ENCODE results near the gene ZSWIM6.
"Not testable (repeated sequence)": the region's sequence is repeated elsewhere in the genome, so short reads cannot be mapped to it uniquely, and the experiment has no call there.

ZSWIM6 gene

GRCh38 chr5:61366497-61367240 is 34.6 kb downstream of the ZSWIM6 start:
- DNase-seq: no peak

- DNase-seq: no peak
These were observed 38.4 kb downstream of the ZSWIM6 start for GRCh38 chr5:61370506-61370905.

GRCh38 chr5:61371474-61371873 is 39.4 kb downstream of the ZSWIM6 start:
- no peak for DNase-seq

GRCh38 chr5:61379677-61380076 is 47.6 kb downstream of the ZSWIM6 start:
- no peak for DNase-seq

GRCh38 chr5:61381968-61382367 is 49.9 kb downstream of the ZSWIM6 start:
- DNase-seq: no peak

- no peak for DNase-seq
These were observed 53.6 kb downstream of the ZSWIM6 start for GRCh38 chr5:61385627-61386026.

- no peak for DNase-seq
These were observed 54.2 kb downstream of the ZSWIM6 start for GRCh38 chr5:61386045-61386800.

- no peak for DNase-seq
These were observed 57.6 kb downstream of the ZSWIM6 start for GRCh38 chr5:61389609-61390008.

GRCh38 chr5:61394078-61394704 is 62.1 kb downstream of the ZSWIM6 start:
- DNase-seq: no peak

GRCh38 chr5:61394793-61395192 is 62.7 kb downstream of the ZSWIM6 start:
- no peak for DNase-seq

- DNase-seq: no peak
These were observed 65.2 kb downstream of the ZSWIM6 start for GRCh38 chr5:61397238-61397637.

- no peak for DNase-seq
These were observed 65.9 kb downstream of the ZSWIM6 start for GRCh38 chr5:61397937-61398336.

- no peak for DNase-seq
These were observed 66.4 kb downstream of the ZSWIM6 start for GRCh38 chr5:61398440-61398839.

GRCh38 chr5:61399679-61400078 is 67.6 kb downstream of the ZSWIM6 start:
- no peak for DNase-seq

GRCh38 chr5:61401726-61402125 is 69.7 kb downstream of the ZSWIM6 start:
- DNase-seq: no peak

- DNase-seq: no peak
These were observed 70.3 kb downstream of the ZSWIM6 start for GRCh38 chr5:61402244-61402823.

GRCh38 chr5:61402970-61403900 is 71.2 kb downstream of the ZSWIM6 start:
- no peak for DNase-seq

- no peak for DNase-seq
These were observed 73.6 kb downstream of the ZSWIM6 start for GRCh38 chr5:61405511-61406295.

- not testable (repeated sequence) for DNase-seq
These were observed 74.4 kb downstream of the ZSWIM6 start for GRCh38 chr5:61406497-61406896.

GRCh38 chr5:61407706-61408270 is 75.7 kb downstream of the ZSWIM6 start:
- no peak for DNase-seq

- peak; percentile 98 for DNase-seq
These were observed 76.6 kb downstream of the ZSWIM6 start for GRCh38 chr5:61408476-61409168.

All from NCI-H2029 (cell line).